NCI-H1092 (cell line): ENCODE results near the gene TMEM176A.

Source experiments
- DNase-seq: peaks from one replicate; lab custom pipeline; 2025; lab: John Stamatoyannopoulos, UW

The TMEM176A gene

GRCh38 chr7:150820148-150820547 lies 19.6 kb downstream of the TMEM176A start:
- no peak for DNase-seq

- DNase-seq = no peak
Observed at GRCh38 chr7:150820578-150821198, 20.1 kb downstream of the TMEM176A start.

- DNase-seq = no peak
Observed at GRCh38 chr7:150823043-150823442, 22.5 kb downstream of the TMEM176A start.

GRCh38 chr7:150823484-150824126 lies 23.0 kb downstream of the TMEM176A start:
- DNase-seq = no peak

GRCh38 chr7:150824379-150825177 lies 24.0 kb downstream of the TMEM176A start:
- DNase-seq = no peak

- DNase-seq = no peak
Observed at GRCh38 chr7:150826061-150826849, 25.7 kb downstream of the TMEM176A start.

GRCh38 chr7:150828384-150828783 lies 27.8 kb downstream of the TMEM176A start:
- no peak for DNase-seq

GRCh38 chr7:150829426-150829825 lies 28.9 kb downstream of the TMEM176A start:
- no peak for DNase-seq

- DNase-seq = peak; percentile 25
Observed at GRCh38 chr7:150830937-150831336, 30.4 kb downstream of the TMEM176A start.

- DNase-seq = no peak
Observed at GRCh38 chr7:150831851-150832250, 31.3 kb downstream of the TMEM176A start.

- no peak for DNase-seq
Observed at GRCh38 chr7:150835019-150835418, 34.5 kb downstream of the TMEM176A start.

GRCh38 chr7:150835702-150836280 lies 35.2 kb downstream of the TMEM176A start:
- DNase-seq = no peak

- no peak for DNase-seq
Observed at GRCh38 chr7:150838965-150839650, 38.5 kb downstream of the TMEM176A start.

GRCh38 chr7:150842018-150842417 lies 41.4 kb downstream of the TMEM176A start:
- no peak for DNase-seq

- no peak for DNase-seq
Observed at GRCh38 chr7:150842716-150843115, 42.1 kb downstream of the TMEM176A start.

- DNase-seq = no peak
Observed at GRCh38 chr7:150845421-150845861, 44.9 kb downstream of the TMEM176A start.

- DNase-seq = no peak
Observed at GRCh38 chr7:150846291-150847115, 45.9 kb downstream of the TMEM176A start.

- no peak for DNase-seq
Observed at GRCh38 chr7:150847536-150847935, 47.0 kb downstream of the TMEM176A start.

GRCh38 chr7:150848111-150848510 lies 47.5 kb downstream of the TMEM176A start:
- no peak for DNase-seq

GRCh38 chr7:150848561-150849115 lies 48.1 kb downstream of the TMEM176A start:
- DNase-seq = no peak
